DMS53 treated with DMSO at 0.1 percent for 48 hours (cell line): ENCODE data around the gene PREP.
A peak's percentile ranks its signal among the peaks of the same experiment; 100 is the strongest.

Source experiments
- DNase-seq: peaks from one replicate; lab custom pipeline; 2025; ENCODE audit not compliant: unreplicated experiment; lab: John Stamatoyannopoulos, UW

The PREP gene

DNA sequence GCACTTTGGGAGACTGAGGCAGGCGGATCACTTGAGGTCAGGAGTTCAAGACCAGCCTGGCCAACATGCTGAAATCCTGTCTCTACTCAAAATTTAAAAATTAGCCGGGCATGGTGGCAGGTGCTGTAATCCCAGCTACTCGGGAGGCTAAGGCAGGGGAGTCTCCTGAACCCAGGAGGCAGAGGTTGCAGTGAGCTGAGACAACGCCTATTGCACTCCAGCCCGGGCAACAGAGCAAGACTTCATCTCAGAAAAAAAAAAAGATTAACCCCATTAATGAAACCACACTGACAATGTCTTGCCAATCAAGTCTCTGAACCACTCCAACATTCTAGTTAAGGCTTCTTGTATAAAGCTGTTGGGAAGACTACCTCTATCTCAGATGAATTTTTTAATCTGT is 4.0 kb downstream of the PREP start:
- no peak for DNase-seq

DNA sequence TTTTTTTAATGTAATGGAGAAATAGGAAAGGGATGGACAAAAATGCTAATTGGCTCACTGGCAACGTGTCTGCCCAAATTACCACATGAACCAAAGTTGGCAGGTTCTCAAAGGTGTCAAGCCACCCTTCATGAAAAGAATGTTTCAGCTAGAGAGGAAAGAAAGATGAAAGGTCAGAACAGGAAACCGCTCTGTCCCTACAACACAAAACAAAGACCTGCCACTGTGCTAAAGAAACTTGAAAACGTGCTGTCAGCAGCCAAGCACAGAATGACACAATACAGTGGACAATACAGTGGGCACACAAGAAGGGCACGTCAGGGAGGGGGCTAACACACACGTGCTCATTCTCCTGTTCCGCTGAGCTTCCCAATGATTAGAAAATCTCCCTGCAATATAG is 4.9 kb downstream of the PREP start:
- DNase-seq, result no peak

DNA sequence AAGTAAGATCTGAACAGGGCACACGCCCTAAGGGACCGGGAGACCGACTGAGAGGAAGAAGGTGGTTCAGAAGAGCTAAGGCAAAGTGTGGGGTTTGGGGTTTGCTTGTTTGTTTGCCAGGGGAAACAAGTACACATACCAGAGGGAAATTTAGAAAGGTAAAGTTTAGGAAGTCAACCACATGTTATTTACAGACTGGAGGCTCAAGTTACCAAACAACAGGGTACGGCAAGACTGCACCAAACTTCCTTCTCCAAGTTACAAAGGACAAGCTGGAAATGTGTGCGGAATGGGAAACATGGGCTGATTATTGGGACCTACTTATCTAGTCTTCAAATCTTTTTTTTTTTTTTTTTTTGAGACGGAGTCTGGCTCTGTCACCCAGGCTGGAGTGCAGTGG is 11.2 kb downstream of the PREP start:
- no peak for DNase-seq

DNA sequence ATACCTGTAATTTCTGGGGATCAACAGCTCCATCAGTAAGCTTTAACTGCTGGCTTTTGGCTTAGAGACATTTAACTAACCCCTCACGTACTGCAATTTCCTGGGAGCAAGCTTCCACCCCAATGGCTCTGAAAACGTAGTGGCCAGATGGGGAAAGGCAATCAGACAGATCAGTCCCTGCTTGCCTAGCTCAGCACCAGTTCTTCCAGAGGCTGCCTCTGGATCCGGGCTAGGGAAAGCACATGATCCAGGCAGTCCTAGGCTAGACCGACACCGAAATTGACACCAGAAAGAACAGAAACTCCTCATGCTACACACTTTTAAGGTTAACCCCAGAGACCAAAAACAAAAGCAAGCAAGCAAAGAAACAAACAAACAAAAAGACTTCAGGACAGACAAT is 13.3 kb downstream of the PREP start:
- DNase-seq, result no peak

DNA sequence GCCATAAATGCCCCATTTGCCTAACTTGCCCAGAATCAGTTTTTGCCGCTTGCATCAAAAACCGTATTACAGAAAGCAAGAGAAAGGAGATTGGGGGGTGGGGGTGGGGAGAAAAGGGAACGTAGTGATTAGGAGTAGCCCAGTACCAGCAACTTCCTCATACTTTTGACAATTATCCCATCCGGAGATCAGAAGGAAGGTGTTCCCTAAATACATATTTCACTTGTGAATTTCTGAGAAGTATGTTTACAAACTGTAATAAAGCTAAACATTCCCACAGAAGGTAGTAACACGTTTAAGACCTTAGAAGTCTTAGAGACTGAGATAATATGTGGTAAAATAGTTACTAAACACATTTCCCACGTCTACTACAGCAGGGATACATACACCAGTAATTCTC is 14.5 kb downstream of the PREP start:
- no peak for DNase-seq

DNA sequence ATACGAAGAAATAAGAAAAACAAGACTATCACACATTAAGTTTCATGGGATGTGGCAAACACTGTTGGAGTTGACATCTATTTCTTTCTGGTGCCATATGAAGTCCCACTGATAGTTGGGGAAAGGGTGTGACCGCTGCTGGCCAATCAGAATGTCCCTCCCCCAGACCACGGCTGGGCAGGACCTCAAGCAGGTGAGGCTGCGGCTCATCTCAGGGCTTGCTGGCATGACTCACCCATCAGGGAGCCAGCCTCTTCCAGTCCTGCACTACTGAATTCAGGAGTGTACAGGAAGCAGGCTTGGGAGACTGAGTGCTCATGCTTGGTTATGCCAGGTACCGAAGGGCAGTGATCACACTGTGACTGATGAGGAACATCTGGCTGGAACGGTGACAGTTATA is 18.9 kb downstream of the PREP start:
- DNase-seq, result peak; percentile 18

DNA sequence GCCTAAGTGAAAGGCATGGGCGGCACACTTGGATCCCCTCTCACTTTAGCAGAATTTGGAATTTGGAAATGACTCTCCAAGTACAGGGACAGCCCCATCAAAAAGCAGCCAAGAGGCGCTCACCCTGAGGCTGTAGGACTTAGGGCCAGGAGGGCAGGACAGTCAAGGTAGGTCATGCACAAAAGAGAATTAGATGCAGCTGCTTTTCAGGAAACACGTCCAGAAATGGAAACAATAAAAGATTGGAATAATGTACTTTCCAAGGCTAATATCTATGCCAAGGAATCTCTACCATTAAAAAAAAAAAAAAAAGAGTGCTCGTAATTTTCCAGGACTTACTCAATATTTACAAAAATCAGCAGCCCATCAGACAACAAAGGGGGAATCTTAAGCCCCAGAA is 19.9 kb downstream of the PREP start:
- DNase-seq, result no peak

DNA sequence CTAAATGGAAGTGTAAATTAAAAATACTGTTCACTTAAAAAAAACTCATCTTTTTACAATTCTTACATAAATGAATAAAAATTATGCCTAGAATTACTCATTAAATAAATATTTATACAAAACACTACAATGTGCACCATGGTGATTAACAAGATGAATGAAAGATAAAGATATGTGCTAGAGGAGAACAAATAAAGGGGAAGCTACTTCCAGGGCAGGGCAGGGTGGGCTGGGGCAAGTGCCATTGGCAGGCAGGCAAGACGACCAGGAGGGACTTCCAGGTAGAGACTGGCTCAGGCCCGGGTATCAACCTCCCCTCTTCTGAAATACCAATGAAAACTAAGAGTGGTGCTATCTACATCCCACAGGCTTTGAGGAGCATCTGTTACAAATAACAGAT is 20.4 kb downstream of the PREP start:
- no peak for DNase-seq

DNA sequence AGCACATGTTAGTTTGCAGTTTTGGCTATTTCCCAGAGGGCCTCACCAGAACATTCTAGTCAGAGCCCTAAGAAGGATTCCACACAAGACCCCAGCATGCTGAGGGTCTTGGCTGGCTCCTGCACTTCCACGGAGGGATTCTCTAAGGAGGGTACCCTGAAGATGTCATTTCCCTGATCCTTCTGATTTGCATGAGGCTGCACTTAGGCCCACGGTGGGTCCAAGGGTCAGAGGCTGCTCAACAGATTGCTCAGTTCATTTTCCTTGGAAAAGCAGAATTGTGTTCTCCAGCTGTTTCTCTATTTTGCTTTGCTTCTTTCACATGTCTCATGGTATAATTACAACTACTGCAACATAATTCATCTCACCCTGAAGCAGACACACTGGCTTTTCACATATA is 22.2 kb downstream of the PREP start:
- no peak for DNase-seq

DNA sequence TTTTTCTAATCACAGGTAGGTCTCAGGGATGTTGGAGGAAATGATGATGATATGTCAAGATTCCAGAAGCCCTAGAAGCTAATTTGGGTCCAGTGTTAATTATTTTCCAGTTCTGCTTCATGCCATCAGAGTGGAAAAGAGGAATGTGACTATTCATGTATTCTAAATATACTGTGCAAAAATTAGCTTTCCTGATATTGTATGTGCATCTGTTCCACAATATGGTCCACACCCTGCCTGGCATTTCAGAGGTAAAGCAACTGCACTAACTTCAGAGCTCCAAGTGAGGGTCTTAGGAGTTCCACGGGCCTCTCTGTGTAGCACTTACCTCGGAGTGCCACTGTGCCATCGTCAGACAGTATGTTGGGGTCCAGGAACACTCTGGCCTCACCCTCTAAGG is 27.1 kb downstream of the PREP start:
- DNase-seq, result no peak

DNA sequence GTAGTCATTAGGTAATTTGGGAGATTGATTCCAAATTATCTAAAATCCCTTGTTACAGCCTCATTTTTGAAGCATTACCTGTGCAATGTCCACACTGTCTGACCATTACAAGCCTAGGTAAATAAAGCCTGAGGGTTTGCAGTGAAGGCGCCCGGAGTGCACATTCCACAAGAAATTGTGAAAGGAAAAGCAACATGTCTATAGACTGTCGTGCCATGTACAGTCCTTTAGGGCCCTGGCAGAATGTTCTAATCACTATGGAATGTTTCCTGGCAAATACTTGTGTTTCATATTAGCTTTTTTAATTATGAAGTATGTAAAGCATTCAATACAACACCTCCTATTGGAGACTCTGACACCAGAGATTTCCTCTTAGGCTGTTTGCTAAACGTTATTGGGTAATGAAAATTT is 28.9 kb downstream of the PREP start:
- no peak for DNase-seq

DNA sequence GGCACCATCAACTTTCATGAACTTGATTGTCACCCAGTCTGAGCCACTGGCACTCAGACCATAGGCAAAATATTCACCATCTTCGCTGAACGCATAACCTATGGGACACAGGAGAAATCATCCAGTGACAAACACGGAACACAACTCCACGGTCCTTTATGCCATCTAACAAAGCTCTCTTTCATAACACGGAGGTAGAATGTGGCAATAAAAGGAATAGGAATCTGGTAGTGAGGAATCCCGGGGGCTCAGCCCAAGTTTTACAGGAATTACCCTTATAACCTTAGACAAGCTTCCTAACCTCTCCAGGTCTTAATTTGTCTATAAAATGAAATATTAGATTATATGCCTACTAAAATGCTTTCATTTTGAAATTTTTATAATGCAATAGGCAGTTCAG is 29.4 kb downstream of the PREP start:
- no peak for DNase-seq

DNA sequence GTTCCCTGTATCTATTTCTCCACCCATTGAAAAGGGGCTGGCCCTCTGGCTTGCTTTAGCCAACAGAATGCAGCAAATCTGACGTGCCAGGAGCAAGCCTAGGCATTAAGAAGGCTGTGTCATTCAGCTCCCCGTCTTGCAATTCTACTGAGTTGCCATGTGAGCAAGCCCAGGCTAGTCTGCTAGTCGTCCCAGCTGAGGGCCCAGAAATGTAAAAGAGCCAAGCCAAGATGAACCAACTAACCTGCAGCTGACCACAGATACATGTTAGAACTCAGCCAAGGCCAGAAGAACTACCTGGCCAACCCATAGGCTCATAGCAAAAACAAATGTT is 30.1 kb downstream of the PREP start:
- no peak for DNase-seq

DNA sequence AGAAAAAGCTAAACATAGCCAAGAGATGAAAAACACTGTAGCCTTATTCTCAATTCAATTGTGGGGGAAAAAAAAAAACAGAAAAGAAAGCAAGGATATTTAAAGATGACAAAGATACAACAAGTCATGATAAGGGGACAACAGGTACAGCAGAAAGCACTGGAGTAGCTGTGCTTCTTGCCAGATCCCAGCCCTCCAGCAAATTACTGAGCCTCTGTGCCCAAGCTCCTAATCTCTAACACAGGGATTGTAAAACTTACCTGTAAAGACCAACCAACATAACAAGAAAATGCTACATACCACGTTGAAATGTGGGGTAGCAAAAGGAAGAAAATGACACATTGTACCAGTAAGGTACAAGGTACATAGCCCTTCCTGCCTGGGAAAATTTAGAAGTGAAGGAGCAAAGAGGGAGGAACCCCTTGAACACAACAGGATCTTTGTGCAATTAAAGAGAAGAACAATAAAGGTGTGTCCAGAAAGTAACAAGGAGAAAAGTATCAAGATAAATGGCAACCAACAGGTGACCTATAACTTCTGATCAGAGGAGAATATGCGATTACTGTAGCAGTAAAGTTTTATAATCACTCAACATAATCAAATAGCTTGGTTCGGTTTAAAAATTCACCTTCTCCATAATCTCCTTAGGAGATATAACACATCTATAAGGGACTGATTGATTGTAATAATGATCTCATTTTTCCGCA is 30.6 kb downstream of the PREP start:
- no peak for DNase-seq

DNA sequence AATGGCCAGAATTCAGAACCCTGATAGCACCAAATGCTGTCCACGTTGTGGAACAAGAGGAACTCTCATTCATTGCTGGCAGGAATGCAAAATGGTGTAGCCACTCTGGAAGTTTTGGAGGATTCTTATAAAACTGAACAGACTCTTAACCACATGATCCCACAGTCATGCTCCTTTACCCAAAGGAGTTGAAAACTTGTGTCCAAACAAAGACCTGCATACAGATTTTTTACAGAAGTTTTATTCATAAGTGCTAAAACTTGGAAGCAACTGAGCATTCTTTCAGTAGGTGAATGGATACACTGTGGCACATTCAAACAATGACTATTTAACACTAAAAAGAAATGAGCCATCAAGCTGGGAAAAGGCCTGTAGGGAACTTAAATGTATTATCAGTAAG is 32.5 kb downstream of the PREP start:
- no peak for DNase-seq

DNA sequence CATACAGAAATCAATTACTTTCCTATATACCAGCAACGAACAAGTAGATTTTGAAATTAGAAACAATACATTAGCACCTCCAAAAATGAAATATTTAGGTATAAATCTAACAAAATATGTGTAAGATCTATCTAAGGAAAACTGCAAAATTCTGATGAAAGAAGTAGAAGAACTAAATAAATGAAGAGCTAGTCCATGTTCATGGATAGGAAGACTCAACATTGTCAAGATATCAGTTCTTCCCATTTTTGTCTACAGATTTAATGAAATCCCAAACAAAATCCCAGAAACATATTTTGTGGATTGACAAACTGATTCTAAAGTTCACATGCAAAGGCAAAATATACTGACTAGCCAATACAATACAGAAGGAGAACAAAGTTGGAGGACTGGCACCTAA is 33.7 kb downstream of the PREP start:
- no peak for DNase-seq

DNA sequence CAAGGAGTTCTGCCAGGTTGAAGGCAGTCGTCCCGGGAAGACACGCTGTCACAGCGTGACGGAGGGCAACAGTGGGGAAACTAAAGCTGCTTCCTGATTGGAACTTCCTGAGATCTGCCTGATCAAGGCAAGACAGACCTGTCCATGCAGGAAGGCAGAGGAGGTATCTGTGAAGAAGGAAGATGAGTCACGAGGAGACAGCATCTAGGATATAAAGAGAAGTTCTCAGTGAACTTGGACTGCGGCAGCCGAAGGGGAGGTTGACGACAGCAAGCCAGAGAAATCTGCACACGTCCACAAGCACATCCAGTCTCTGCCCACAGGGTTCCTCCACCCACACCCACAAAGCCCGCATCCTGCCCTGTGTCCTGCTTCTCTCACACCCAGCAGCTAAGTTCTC is 38.6 kb downstream of the PREP start:
- DNase-seq, result no peak

DNA sequence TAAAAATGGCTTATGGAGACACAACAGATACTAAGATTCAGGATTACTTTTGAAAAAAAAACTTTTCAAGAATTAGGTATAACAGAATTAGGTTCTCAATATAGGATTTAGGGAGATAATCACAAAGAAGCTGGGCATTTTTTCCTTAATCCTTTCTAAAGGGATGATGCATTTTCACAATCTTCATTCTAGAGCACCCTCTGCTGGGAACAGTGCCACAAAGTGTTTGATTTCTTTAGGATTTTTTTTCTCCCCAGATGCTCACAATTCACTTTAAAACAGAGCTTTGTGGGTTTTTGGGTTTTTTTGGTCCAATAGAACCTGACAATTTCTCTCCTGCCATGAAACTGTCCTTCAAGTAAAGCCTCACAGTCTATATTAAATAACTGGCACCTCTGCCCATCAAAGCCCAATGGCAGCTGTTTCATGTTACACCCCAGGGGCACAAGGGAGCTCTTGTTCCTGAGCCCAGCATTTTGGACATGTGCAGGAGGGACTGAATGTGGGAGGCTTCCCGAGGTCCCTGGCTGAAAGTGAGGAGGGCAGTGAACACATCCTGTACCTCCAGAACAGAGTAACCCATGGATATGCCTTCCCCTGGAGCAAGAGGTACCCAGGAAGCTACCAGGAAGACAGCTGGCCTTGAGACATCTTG is 39.7 kb downstream of the PREP start:
- DNase-seq, result no peak

DNA sequence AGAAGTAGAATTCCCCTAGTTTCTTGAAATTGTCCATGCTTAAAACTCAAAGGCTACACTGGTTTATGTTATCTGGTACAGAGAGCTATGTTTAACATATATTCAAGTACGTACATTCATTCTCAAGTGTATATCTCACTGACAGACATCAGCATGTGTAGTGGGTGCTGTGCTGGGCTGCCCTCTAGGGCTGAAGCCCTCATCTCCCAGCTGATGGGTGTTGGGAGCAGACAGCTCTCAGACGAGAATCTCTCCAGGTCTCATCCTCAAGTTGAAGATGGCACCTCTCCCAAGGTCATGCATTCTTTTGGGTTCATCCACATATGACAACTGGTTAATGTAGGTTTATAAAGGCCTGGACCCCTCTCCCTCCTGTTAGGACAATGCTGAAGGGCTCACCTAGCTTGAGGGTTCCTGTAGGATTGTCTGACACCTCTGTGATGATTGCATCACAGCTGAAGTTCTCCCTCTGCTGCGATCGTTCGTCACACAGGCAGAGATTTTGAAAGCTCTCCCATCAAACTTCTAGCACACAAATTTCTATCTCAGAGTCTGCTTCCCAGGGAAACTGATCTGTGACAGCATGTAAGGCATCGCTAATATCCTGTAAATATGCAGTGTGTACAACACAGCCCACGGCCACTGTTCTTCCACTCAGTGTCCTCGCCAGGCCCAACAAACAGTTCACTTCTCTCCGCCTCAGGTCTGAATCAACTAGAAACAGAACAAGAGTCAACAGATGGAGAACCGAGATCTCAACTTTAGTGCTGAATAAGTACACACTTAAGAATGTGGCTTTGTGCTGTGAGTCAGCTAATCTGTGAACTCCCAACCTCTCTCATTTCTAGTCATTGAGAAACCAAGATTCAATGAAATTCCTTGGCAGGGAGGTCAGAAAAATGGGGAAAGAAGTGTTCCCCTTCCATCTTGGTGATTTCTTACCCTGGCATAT is 43.2 kb downstream of the PREP start:
- DNase-seq, result no peak

DNA sequence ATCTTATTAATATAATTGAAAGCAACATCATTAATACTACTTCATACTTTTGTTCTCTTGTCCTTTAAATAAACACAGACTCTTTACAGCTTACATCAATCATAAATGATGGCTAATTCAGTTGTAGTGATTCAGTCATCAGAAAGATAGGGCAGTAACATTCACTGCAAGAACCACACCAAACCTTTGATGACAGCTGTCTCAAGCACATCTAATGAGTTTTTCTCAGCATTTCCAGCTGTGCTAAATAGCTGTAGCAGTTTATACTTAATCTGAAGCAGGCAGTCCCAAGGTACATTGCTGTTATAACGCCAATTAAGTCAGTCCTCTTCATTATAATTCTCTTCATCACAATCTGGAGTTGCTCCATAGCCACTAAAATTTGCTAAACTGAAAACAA is 45.7 kb downstream of the PREP start:
- DNase-seq, result no peak

DNA sequence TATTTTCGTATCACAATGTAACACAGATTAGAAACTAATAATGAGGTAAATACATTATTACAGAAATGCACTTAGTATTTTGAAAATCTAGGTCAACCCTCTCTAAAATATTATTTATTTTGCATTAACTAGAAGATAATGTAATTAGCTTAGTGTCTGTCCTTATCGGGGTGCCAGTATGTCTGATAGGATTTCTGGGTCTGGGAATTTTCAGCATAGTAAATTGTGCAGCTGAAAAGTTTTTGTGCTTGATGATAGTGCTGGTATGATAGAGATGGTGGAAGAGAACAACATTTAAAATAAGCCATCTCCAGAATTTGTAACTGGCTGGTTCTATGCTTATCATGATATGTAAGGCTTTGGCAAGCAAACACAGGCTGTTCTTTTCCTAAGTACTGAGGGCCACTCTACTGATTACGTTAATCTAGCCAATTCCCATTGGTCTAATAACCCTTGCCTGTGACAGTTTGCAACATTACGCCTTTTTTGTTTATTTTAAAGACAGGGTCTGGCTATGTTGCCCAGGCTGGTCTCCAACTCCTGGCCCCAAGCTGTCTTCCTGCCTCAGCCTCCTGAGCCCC is 50.8 kb downstream of the PREP start:
- no peak for DNase-seq

DNA sequence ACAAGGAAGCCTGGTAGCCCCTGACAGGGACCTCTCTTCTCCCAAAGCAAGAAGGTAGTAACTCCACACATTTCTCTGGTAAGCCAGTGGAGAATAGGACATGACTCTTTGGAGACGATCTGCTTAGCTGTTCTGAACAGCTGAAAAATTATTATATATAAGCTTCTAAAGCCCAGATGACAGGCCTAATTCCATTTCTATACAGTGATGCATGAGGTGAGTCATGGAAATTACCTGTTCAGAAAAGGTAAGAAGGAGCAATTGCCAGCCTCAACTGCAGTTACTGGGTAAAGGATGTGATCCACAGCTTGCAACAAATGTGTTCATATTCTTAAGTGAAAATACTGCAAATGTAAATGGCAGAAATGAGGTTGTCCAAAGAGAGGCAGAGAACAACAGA is 54.0 kb downstream of the PREP start:
- no peak for DNase-seq
